SK-N-MC (cell line): ENCODE results near the gene ID2.

Source experiments
- DNase-seq: peaks from one replicate; pipeline ENCODE4 v3.0.0-alpha.2; 2011; ENCODE audit warnings: low read depth, low spot score
- H3K27ac ChIP-seq: fragments of 200-600 bp; sonication (generic); 2 replicates; pipeline ENCODE4 v1.5.1; 2016; ENCODE audit warnings: mixed run types
- H3K36me3 ChIP-seq: fragments of 200-600 bp; sonication (generic); 2 replicates; pipeline ENCODE4 v1.6.1; 2017; ENCODE audit warnings: antibody characterized with exemption, low read length, mixed read lengths; ENCODE audit not compliant: insufficient read depth
- H3K4me3 ChIP-seq: fragments of 200-600 bp; sonication (generic); 2 replicates; pipeline ENCODE4 v1.5.1; 2016
- H3K9ac ChIP-seq: fragments of 200-600 bp; sonication (generic); 2 replicates; pipeline ENCODE4 v1.8.0; 2017; ENCODE audit warnings: mixed run types, mixed read lengths; ENCODE audit not compliant: insufficient read length
- H3K9me3 ChIP-seq: fragments of 200-600 bp; sonication (generic); 2 replicates; pipeline ENCODE4 v1.6.1; 2017; ENCODE audit warnings: low read depth, mild to moderate bottlenecking, antibody characterized with exemption, low read length, moderate library complexity, mixed read lengths
- EZH2 ChIP-seq: fragments of 200-600 bp; sonication (generic); IDR thresholded peaks from one replicate; pipeline ENCODE4 v1.6.1; 2017; ENCODE audit warnings: antibody characterized with exemption
- FOXP2 ChIP-seq: optimal IDR thresholded peaks from 2 replicates; pipeline ENCODE3; 2011; ENCODE audit warnings: mild to moderate bottlenecking, moderate library complexity; ENCODE audit not compliant: insufficient read depth; ENCODE audit errors: extremely low read length, control extremely low read depth
- POLR2AphosphoS5 ChIP-seq: IDR thresholded peaks from 2 replicates; pipeline ENCODE4 v1.6.1; 2012; ENCODE audit warnings: mild to moderate bottlenecking, low read depth, low read length, borderline replicate concordance

ID2 gene

DNA sequence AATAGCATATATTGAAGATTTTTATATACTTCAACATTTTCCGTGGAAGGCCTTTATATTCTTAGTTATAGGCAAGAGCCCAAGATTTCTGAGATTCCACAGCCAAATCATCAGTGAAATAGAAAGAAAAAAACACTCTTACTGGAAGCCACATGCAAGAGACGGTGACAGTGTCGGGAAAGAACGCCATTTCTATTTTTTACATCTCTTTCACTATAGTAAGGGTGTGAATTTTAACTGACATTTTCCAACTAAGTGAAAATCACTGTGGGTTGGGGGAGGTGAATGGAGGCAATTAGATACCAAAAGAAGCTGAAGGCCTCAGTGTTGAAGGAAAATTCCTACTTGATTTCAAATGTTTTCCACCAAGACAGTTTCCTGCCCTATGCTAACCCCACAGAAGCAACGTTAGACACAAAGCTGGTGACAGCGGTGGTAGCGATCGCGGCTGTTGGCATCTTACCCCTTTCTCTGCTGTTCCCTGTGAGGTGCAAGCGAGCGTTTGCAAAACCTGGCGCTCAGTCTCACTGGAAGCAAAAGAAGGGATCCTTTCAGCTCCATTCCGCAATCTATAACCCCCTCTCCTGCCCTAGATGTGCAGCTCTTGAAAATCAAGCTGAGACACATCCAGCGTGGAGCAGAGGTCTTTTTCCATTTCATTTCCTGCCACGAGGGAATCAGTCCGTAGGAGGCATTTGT lies 20.0 kb downstream of the ID2 start:
- H3K4me3 ChIP-seq: no peak overlapping the region
- no peaks in the 10 kb centered on the region for H3K36me3 ChIP-seq
- no peaks in the 10 kb centered on the region for H3K9me3 ChIP-seq
- no peak overlapping the region for H3K9ac ChIP-seq
- H3K27ac ChIP-seq: no peak overlapping the region
- TF ChIP-seq EZH2: no peak
- TF ChIP-seq POLR2AphosphoS5: no peak
- TF ChIP-seq FOXP2: no peak
- no peak for DNase-seq

DNA sequence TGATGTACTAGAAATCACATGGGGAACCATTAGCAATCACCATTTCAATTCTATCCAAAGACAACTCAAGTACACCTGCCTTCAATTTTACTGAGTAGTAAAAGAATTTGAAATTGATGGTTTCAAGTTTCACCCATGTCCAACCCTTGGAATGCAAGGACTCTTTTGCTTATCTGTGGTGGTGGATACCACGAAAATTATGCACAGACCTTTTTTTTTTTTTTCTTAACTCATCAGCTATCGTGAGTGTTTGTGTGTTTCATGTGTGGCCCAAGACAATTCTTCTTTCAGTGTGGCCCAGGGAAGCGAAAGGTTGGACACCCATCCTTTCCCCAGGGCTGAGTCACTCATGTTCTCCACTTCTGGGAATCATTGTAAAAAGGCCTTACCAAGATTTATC lies 23.1 kb downstream of the ID2 start:
- no peak for DNase-seq
- H3K27ac ChIP-seq: no peak overlapping the region
- no peak for TF ChIP-seq POLR2AphosphoS5
- no peak for TF ChIP-seq FOXP2
- no peak for TF ChIP-seq EZH2
- H3K4me3 ChIP-seq: no peak overlapping the region
- H3K9ac ChIP-seq: no peak overlapping the region
- no peaks in the 10 kb centered on the region for H3K9me3 ChIP-seq
- H3K36me3 ChIP-seq: no peaks in the 10 kb centered on the region

DNA sequence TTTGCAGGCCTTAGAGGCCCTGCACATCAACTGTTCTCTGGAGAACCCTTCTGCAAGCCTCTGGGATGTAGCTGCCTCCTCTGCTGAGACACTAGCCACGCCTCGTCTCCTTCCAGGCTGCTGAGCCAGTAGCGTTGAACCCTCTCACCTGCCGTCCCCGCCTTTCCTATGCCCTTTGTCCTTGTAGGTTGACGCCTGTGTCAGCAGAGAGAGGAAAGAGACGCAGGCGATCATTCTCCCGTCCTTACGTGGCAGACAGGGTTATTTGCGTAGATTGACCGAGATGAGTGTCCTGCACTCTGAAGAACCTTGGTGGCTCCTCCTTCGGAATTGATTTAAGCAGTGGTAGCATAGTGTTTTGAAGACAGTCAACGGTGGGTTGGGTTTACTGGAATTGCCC lies 27.8 kb downstream of the ID2 start:
- DNase-seq: no peak
- no peak for TF ChIP-seq EZH2
- no peak for TF ChIP-seq POLR2AphosphoS5
- no peak for TF ChIP-seq FOXP2
- no peak overlapping the region for H3K27ac ChIP-seq
- H3K36me3 ChIP-seq: no peaks in the 10 kb centered on the region
- H3K4me3 ChIP-seq: no peak overlapping the region
- no peaks in the 10 kb centered on the region for H3K9me3 ChIP-seq
- H3K9ac ChIP-seq: no peak overlapping the region

DNA sequence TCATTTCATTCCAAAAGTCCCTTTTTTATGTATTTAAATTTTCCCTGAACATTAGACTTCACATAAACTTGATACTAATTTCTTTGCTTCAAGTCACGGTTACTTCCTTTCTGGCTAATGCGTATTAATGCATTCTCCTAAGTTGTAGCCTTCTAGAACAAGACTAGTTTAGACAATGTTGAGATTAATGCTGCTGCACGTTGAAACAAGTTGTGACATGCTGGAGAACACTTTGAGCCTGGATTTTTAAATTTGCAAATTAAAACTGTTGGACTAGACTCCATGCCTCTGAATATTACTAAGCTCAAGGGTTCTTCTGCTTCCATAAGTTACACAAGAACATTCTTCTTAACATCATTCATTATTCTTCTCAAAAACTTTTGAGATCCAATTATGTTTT lies 29.1 kb downstream of the ID2 start:
- Histone ChIP-seq H3K9me3 (no peaks in the 10 kb centered on the region), H3K4me3 (no peak overlapping the region), H3K27ac (no peak overlapping the region), H3K36me3 (no peaks in the 10 kb centered on the region), H3K9ac (no peak overlapping the region)
- TF ChIP-seq EZH2: no peak
- DNase-seq: no peak

DNA sequence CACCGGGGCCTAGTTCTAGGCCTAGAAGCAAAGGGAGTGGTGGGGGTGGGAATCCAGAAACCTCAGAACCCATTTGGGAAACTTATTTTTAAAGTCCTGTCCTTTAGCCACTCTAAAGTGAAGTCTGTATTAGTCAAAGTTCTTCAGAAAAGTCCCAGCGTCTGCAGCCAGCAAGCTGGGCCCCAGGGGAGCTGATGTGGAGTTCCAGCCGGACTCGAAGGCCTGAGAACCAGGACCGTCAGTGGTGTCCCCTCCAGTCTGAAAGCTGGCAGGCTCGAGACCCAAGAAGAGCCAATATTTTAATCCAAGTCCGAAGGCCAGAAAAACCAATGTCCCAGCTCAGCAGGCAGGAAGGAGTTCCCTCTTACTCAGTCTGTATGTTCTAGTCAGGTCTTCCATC lies 32.4 kb downstream of the ID2 start:
- no peak for DNase-seq
- Histone ChIP-seq H3K27ac (no peak overlapping the region), H3K9ac (no peak overlapping the region), H3K36me3 (no peaks in the 10 kb centered on the region), H3K4me3 (no peak overlapping the region), H3K9me3 (no peaks in the 10 kb centered on the region)
- no peak for TF ChIP-seq FOXP2
- no peak for TF ChIP-seq EZH2
- no peak for TF ChIP-seq POLR2AphosphoS5

DNA sequence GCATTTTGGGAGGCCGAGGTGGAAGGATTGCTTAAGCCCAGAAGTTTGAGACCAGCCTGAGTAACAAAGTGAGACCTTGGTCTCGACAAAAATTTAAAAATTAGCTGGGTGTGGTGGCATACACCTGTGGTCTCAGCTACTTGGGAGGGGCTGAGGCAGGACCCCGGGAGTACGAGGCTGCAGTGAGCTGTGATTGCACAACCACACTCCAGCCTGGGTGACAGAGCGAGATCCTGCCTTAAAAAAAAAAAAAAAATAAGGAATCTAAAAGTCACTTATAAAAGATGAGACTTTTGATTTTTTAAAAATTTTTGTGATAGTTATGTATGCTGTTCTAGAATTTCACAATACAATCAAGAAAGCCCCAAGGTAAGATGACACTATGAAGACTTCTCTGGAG lies 33.1 kb downstream of the ID2 start:
- TF ChIP-seq FOXP2 (no peak), POLR2AphosphoS5 (no peak), EZH2 (no peak)
- no peak for DNase-seq
- Histone ChIP-seq H3K9me3 (no peaks in the 10 kb centered on the region), H3K4me3 (no peak overlapping the region), H3K9ac (no peak overlapping the region), H3K36me3 (no peaks in the 10 kb centered on the region), H3K27ac (no peak overlapping the region)

DNA sequence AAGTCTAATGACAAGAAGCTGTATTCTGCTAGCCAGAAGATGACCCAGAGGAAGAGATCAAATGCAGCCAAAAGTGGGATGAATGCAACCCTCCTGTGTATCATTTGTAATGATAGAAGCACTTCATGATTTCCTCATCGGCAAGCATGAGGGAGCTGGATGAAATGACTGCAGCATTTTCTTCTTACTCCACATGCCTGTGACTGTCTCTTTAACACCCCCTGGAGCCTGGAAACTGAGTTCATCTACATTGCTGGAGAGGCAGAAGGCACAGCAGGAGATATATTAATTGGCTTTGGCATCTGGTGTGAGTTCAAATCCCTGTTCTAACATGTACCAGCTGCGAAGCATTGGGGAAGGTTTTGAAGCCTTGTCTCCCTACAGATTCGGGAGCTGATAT lies 37.7 kb downstream of the ID2 start:
- TF ChIP-seq POLR2AphosphoS5: no peak
- TF ChIP-seq FOXP2: no peak
- TF ChIP-seq EZH2: no peak
- no peak overlapping the region for H3K4me3 ChIP-seq
- no peaks in the 10 kb centered on the region for H3K36me3 ChIP-seq
- no peak overlapping the region for H3K9ac ChIP-seq
- H3K9me3 ChIP-seq: no peaks in the 10 kb centered on the region
- no peak overlapping the region for H3K27ac ChIP-seq
- peak; percentile 30 for DNase-seq

DNA sequence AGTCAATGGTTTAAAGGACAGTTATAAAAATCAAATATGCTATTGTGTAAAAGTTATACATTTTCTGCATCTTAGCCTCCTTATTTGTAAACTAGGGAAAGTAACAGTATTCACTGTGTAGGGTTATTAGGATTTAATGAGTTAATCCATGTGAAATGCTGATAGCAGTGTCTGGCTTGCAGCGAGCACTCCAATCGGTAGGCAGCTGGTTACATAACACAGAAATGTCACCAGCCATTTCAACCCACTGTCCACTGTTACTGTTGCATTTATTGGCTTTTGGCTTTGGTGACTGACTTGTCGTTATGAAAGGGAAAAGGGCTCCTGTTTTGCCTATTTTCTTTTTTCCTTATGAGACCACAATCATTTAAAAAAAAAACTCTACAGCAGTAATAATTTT lies 38.9 kb downstream of the ID2 start:
- no peak for DNase-seq
- no peak overlapping the region for H3K9ac ChIP-seq
- H3K27ac ChIP-seq: no peak overlapping the region
- TF ChIP-seq FOXP2 (no peak), POLR2AphosphoS5 (no peak), EZH2 (no peak)
- no peaks in the 10 kb centered on the region for H3K36me3 ChIP-seq
- H3K4me3 ChIP-seq: no peak overlapping the region
- no peaks in the 10 kb centered on the region for H3K9me3 ChIP-seq

DNA sequence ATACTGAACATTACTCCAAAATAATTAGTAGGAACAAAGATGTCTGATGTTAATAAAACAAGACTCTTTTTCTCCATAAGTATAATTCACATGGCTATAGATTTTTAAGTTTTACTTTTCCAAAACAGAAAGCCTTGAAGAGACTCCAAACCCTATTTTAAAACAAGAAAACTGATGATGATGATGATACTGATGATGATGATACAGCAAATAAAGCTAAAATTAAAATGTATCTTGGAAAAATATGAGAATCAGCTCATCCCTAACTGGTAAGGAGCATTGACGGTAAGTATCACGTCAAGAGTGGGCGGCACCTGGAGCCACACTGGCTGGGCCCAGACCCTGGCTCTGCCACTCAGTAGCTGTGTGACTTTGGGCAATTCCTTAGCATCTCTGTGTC lies 39.6 kb downstream of the ID2 start:
- Histone ChIP-seq H3K4me3 (no peak overlapping the region), H3K9me3 (no peaks in the 10 kb centered on the region), H3K36me3 (no peaks in the 10 kb centered on the region), H3K27ac (no peak overlapping the region), H3K9ac (no peak overlapping the region)
- no peak for DNase-seq
- TF ChIP-seq EZH2: no peak
- TF ChIP-seq POLR2AphosphoS5: no peak
- TF ChIP-seq FOXP2: no peak
